ENCODE results near the gene ZNF638. TPM values are rescaled to one million over a fixed set of nuclear protein-coding genes. Genes with fewer than 3 reads are reported as not detected.

ZNF638 gene
- total and polyA plus RNA-seq, 4 donors: 24.8 to 151 (median 56.1) TPM

GRCh38 chr2:71471276-71471675, 139.7 kb downstream of the ZNF638 start (continued):
- TF ChIP-seq MAX (IDR thresholded peaks at IDR 0.05) (no peak), EGR1 (IDR thresholded peaks at IDR 0.05; ENCODE audit: low read depth in 2 of 2) (no peak), HNF4G (IDR thresholded peaks at IDR 0.05) (no peak), ATF3 (IDR thresholded peaks at IDR 0.05) (no peak), SP1 (IDR thresholded peaks at IDR 0.05) (no peak), NR2F2 (IDR thresholded peaks at IDR 0.05) (no peak), RAD21 (IDR thresholded peaks at IDR 0.05) (no peak)

GRCh38 chr2:71472019-71472418, 140.4 kb downstream of the ZNF638 start:
- WGBS: 92% methylated on average over 2 of the region's 2 CpGs
- H3K9ac ChIP-seq (ENCODE audit: low read depth in 1 of 2, low read length in 2 of 2): no peak overlapping the region

GRCh38 chr2:71473346-71474031, 141.9 kb downstream of the ZNF638 start:
- DNase-seq (ENCODE audit: low spot score): no peak
- Histone ChIP-seq H3K9ac (ENCODE audit: low read depth in 1 of 2, low read length in 2 of 2) (no peak overlapping the region), H3K27me3 (ENCODE audit: control insufficient read depth in 4 of 4, insufficient read depth in 4 of 4, low read length in 3 of 4) (no peaks in the 10 kb centered on the region), H3K27ac (ENCODE audit: low read depth in 1 of 2, low read length in 2 of 2) (peak overlapping the region; percentile 5 to 27), H3K36me3 (ENCODE audit: control insufficient read depth in 4 of 4, insufficient read depth in 3 of 4, low read depth in 1 of 4, low read length in 3 of 4) (peaks cover 0 to 4% (median 0%) of the 10 kb centered on the region in 4 donors), H3K9me3 (ENCODE audit: control insufficient read depth in 4 of 4, low read length in 3 of 4) (no peaks in the 10 kb centered on the region), H3K4me3 (ENCODE audit: low read depth in 1 of 3, low read length in 3 of 3) (no peak overlapping the region), H3K4me1 (ENCODE audit: control insufficient read depth in 4 of 4, insufficient read depth in 4 of 4, low read length in 3 of 4) (peaks cover 0 to 12% (median 2%) of the 10 kb centered on the region in 4 donors)
- 95% methylated on average over 9 of the region's 9 CpGs for WGBS
- no peak for TF ChIP-seq RXRA (IDR thresholded peaks at IDR 0.05)
- TF ChIP-seq CTCF (IDR thresholded peaks at IDR 0.05; ENCODE audit: low read depth, low read length, missing input control): no peak
- TF ChIP-seq FOXA2 (IDR thresholded peaks at IDR 0.05): no peak
- no peak for TF ChIP-seq ZBTB33 (IDR thresholded peaks at IDR 0.05)
- no peak for TF ChIP-seq GABPA (IDR thresholded peaks at IDR 0.05 in 1 of 2, conservative IDR thresholded peaks at IDR 0.05 in 1 of 2)
- TF ChIP-seq MAX (IDR thresholded peaks at IDR 0.05): no peak
- no peak for TF ChIP-seq NR2F2 (IDR thresholded peaks at IDR 0.05)
- no peak for TF ChIP-seq RAD21 (IDR thresholded peaks at IDR 0.05)

More at GRCh38 chr2:71472019-71472418, 140.4 kb downstream of the ZNF638 start:
- H3K4me3 ChIP-seq (ENCODE audit: low read depth in 1 of 3, low read length in 3 of 3): no peak overlapping the region
- no peaks in the 10 kb centered on the region for H3K27me3 ChIP-seq (ENCODE audit: control insufficient read depth in 4 of 4, insufficient read depth in 4 of 4, low read length in 3 of 4)
- H3K36me3 ChIP-seq (ENCODE audit: control insufficient read depth in 4 of 4, insufficient read depth in 3 of 4, low read depth in 1 of 4, low read length in 3 of 4): peaks cover 0 to 4% (median 0%) of the 10 kb centered on the region in 4 donors
- no peak for TF ChIP-seq REST (IDR thresholded peaks at IDR 0.05)
- TF ChIP-seq TAF1 (conservative IDR thresholded peaks at IDR 0.05): no peak
- TF ChIP-seq RAD21 (IDR thresholded peaks at IDR 0.05): no peak
- no peak for TF ChIP-seq SP1 (IDR thresholded peaks at IDR 0.05)
- TF ChIP-seq HNF4A (conservative IDR thresholded peaks at IDR 0.05): no peak
- no peak for TF ChIP-seq RXRA (IDR thresholded peaks at IDR 0.05)
- H3K9me3 ChIP-seq (ENCODE audit: control insufficient read depth in 4 of 4, low read length in 3 of 4): no peaks in the 10 kb centered on the region
- H3K27ac ChIP-seq (ENCODE audit: low read depth in 1 of 2, low read length in 2 of 2): no peak overlapping the region
- DNase-seq (ENCODE audit: low spot score): no peak
- H3K4me1 ChIP-seq (ENCODE audit: control insufficient read depth in 4 of 4, insufficient read depth in 4 of 4, low read length in 3 of 4): peaks cover 0 to 10% (median 8%) of the 10 kb centered on the region in 4 donors
